Adipocyte (in vitro differentiated cells): ENCODE measurements around the gene TP53TG5.

Experiments used
- DNase-seq: peaks from one replicate; pipeline ENCODE4 v3.0.0-alpha.2; 2015; ENCODE audit warnings: low read depth
- H3K27me3 ChIP-seq: replicated peaks from 2 replicates; pipeline ENCODE4 v1.7.0; 2013; ENCODE audit warnings: mild to moderate bottlenecking, low read length, moderate library complexity; ENCODE audit not compliant: control insufficient read depth, insufficient read depth
- H3K36me3 ChIP-seq: 2 replicates; pipeline ENCODE4 v1.7.0; 2013; ENCODE audit warnings: low read length, mild to moderate bottlenecking, moderate library complexity; ENCODE audit not compliant: control insufficient read depth, insufficient read depth, severe bottlenecking
- H3K4me1 ChIP-seq: 2 replicates; pipeline ENCODE4 v1.7.0; 2013; ENCODE audit warnings: mild to moderate bottlenecking, low read length, moderate library complexity; ENCODE audit not compliant: control insufficient read depth, insufficient read depth
- H3K4me3 ChIP-seq: 2 replicates; pipeline ENCODE4 v1.7.0; 2013; ENCODE audit warnings: mild to moderate bottlenecking, low read length, moderate library complexity
- H3K9ac ChIP-seq: 2 replicates; pipeline ENCODE4 v1.7.0; 2013; ENCODE audit warnings: mild to moderate bottlenecking, low read length, moderate library complexity
- H3K9me3 ChIP-seq: 2 replicates; pipeline ENCODE4 v1.7.0; 2013; ENCODE audit warnings: mild to moderate bottlenecking, low read length, moderate library complexity; ENCODE audit not compliant: control insufficient read depth

The TP53TG5 gene

GRCh38 chr20:45412653-45413052 is 34.5 kb upstream of the TP53TG5 start:
- H3K9me3 ChIP-seq: no peaks in the 10 kb centered on the region

DNA sequence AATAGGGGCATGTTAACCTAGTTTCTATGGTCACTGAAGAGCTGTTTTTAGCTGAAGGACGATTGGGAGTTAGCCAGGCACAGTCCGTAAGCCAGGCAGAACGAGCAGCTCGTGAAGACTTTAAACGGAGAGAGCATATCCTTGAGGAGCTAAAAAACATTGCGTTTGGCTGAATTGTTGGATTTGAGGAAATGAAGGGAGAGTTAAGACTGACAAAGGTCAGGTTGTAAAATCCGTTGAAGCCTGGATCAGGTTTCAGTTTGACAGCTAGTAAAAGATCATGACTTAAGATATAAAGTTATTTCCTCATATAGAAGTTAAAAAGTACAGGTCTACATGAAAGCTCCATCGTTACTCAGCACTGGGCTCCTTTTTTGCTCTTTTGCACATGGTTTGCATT is 32.8 kb upstream of the TP53TG5 start:
- Histone ChIP-seq H3K36me3 (no peaks in the 10 kb centered on the region), H3K9ac (no peak overlapping the region), H3K4me3 (no peak overlapping the region), H3K4me1 (no peaks in the 10 kb centered on the region), H3K9me3 (no peaks in the 10 kb centered on the region), H3K27me3 (no peaks in the 10 kb centered on the region)
- DNase-seq: no peak

More at GRCh38 chr20:45412653-45413052, 34.5 kb upstream of the TP53TG5 start:
- no peak overlapping the region for H3K4me3 ChIP-seq
- H3K27me3 ChIP-seq: no peaks in the 10 kb centered on the region
- no peak for DNase-seq
- H3K36me3 ChIP-seq: no peaks in the 10 kb centered on the region
- H3K4me1 ChIP-seq: peaks cover 11% of the 10 kb centered on the region
- H3K9ac ChIP-seq: no peak overlapping the region

DNA sequence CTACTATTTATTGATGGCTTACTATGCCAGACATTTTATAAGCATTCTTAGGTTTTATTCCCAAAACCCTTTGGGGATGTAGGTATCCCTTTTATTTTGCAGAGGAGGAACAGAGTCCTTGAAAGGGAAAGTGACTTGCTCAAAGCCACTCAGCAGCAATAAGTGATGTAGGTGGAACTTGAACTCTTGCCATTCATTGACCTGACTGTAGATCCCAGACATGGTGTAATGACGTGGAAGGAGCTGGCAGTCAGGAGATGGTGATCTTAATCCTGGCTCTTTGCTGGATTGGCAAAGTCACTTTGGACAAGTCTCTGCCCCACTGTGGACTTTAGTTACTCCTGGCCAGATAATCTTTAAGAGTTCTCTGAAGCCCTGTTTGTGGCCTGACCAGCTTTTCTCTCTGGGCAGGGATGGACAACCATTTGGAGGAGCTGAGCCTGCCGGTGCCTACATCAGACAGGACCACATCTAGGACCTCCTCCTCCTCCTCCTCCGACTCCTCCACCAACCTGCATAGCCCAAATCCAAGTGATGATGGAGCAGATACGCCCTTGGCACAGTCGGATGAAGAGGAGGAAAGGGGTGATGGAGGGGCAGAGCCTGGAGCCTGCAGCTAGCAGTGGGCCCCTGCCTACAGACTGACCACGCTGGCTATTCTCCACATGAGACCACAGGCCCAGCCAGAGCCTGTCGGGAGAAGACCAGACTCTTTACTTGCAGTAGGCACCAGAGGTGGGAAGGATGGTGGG is 31.6 kb upstream of the TP53TG5 start:
- no peak for DNase-seq
- H3K4me1 ChIP-seq: no peaks in the 10 kb centered on the region
- no peaks in the 10 kb centered on the region for H3K27me3 ChIP-seq
- no peak overlapping the region for H3K4me3 ChIP-seq
- H3K36me3 ChIP-seq: no peaks in the 10 kb centered on the region
- no peak overlapping the region for H3K9ac ChIP-seq
- H3K9me3 ChIP-seq: no peaks in the 10 kb centered on the region

DNA sequence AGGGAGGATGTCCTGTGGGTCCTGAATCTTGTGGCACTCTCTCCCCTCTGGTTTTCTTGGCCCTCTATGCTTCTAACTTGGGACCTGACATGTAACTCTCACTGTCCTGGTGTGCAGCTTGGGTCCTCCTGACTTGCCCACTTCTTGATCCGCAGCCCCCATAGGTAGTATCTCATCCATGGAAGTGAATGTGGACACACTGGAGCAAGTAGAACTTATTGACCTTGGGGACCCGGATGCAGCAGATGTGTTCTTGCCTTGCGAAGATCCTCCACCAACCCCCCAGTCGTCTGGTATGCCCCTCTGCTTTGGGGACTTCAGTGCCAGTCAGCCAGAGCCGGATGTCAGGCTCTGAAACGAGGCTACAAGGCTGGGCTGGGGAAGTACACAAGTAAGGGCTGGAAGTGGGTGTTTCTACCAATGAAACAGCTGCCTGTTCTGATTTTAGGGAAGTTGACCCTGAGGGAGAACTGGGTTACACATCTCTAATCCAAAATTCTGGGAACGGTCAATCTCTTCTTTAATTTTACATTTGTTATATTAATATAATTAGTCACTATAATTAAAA is 30.6 kb upstream of the TP53TG5 start:
- Histone ChIP-seq H3K4me1 (no peaks in the 10 kb centered on the region), H3K36me3 (no peaks in the 10 kb centered on the region), H3K4me3 (no peak overlapping the region), H3K9me3 (no peaks in the 10 kb centered on the region), H3K9ac (no peak overlapping the region), H3K27me3 (no peaks in the 10 kb centered on the region)
- no peak for DNase-seq

DNA sequence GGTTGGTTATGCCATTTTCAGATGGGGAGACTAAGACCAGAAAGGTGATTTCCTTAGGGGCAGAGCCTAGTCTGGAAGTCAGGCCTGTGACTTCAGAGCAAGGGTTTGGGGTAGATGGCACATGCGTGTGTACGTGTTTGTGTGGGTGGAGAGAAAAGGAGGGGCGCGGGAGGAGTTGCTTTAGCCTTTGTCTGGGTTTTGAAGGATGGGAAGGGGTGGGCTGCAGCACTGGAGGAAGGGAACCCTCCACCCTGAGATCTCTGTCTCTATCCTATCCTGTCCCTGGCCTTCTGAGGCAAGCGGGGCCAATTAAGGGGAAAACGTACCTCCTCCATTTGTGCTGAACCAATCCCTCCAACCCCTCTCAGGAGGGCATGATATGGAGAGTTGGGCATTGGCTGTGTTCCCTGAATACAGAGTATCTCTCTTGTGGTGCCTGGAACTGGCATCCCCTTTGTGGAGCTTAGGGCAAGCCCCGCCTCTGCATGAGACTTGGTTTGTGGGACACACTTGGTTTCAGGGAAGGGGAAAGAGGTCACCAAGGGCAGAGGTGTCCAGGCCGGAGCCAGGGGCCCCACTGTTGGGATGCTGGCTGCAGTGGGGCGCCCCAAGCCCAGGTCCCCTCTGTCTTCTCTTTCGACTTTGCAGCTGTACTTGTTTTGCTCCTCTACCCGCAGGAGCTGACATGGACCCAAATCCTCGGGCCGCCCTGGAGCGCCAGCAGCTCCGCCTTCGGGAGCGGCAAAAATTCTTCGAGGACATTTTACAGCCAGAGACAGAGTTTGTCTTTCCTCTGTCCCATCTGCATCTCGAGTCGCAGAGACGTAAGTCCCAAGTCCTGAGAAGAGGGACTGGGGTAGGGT is 29.9 kb upstream of the TP53TG5 start, which contains the start of gene DBNDD2:
TSS of gene DBNDD2 (plus strand) at position 507 of the 863 bp plus-strand sequence. CDS start at position 686, 179 bp downstream.
- Histone ChIP-seq H3K36me3 (no peaks in the 10 kb centered on the region), H3K9ac (peak within 1 kb of the TSS; percentile 73), H3K9me3 (no peaks in the 10 kb centered on the region), H3K27me3 (no peaks in the 10 kb centered on the region), H3K4me1 (no peaks in the 10 kb centered on the region), H3K4me3 (peak within 1 kb of the TSS; percentile 85)
- DNase-seq: no peak

DNA sequence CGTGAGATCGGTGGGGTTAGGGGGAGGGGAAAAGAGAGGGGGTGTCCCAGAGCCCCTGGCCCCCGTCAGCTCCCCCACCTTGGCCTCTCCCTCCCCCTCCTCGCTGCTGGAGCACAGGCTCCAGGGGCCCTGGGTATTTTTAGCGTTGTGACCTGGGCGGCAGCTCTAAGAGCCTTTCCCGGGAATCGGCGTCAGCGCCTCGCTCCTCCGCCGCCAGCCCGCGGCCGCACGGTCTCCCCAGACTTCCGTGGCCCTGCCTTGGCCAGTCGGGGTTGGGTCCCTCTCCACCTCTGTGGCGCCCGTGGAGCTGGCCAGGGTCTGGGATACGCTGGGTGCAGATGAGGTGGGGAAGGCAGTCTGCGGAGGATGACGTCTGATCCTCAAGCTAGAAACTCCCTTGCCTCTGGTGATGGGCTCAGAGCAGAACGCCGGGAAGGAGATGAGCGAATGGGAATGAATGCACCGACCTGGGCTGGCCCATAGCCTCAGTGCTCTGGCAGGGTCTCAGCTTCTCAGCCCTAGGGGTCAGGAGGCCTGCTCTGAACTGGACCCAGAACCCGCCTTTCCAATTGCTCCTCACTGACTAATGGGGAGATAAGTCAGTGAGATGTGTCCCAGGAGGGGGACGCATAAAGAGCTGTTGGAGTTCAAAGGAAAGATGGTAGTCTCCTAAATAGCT is 29.1 kb upstream of the TP53TG5 start:
- peak; percentile 50 for DNase-seq
- H3K36me3 ChIP-seq: no peaks in the 10 kb centered on the region
- H3K9me3 ChIP-seq: no peaks in the 10 kb centered on the region
- H3K4me1 ChIP-seq: no peaks in the 10 kb centered on the region
- peak overlapping the region; percentile 73 for H3K9ac ChIP-seq
- peak overlapping the region; percentile 85 for H3K4me3 ChIP-seq
- no peaks in the 10 kb centered on the region for H3K27me3 ChIP-seq

DNA sequence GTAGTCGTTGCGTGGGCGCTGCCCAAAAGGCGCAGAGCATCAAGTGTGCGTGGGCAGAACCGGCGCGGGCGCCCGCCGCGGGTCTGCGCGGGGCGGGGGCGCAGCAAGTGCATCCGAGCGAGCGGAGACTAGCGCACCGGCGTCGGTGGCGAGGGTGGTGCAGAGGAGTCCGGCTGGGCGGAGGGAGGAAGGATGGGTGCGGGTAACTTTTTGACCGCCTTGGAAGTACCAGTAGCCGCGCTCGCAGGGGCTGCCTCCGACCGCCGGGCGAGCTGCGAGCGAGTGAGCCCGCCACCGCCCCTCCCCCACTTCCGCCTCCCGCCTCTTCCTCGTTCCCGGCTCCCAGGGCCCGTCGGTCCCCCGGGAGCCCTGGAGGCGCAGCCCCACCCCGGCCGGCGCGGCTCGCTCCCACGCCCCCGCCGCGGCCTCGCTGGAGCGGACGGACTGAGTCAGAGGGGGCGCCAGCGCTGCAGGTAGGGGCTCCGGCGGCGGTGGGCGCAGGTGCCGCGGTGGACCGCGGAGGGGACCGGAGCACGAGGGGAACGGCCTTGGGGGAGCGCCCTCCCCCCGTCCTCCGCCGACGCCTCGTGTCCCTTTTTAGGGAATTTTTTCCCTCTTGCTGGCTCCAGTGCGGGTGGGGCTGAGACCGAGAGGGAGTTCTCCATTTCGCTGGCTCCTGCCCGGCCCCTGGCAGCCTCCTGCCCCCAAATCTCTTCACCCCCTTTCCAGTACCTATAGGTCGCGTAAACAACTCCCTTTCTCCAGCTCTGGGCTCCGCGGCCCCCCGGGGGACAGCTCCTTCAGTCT is 28.3 kb upstream of the TP53TG5 start:
- H3K4me3 ChIP-seq: peak overlapping the region; percentile 85
- no peaks in the 10 kb centered on the region for H3K4me1 ChIP-seq
- no peaks in the 10 kb centered on the region for H3K27me3 ChIP-seq
- no peaks in the 10 kb centered on the region for H3K9me3 ChIP-seq
- H3K36me3 ChIP-seq: no peaks in the 10 kb centered on the region
- H3K9ac ChIP-seq: peak overlapping the region; percentile 73
- DNase-seq: peak; percentile 78

DNA sequence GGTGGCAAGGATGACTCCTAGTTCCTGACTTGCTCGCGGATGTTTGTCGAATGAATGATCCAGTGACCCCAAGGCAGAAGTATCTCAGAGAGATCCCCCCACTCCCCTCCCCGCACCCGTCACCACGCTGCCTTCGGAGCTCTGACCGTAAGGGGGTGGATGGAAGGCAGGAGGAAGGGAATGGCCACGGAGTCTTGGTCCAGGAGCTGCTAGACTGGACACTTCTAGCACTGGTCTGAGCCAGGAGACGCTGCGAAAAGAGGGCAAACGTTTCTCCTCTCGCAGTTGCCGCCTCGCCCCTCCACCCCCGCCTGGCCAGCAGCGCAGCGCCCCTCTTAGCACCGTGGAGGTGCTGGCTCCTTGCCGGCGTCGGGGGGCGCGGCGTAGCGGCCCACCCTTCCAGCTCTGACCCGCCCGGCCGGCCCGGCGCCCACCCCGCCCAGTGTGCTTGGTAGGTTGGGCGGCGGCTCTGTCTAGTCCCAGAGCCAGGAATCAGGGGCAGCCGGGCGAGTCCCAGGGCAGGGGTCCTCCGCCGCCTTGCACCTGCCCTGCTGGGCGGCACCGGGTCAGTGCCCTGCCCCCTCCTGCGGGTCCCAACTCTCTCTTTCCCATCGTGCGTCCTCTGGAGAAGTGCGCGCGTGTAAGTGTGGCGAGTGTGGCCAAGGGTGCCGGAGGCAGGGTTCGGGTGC is 27.6 kb upstream of the TP53TG5 start:
- H3K9ac ChIP-seq: peak overlapping the region; percentile 67
- H3K4me3 ChIP-seq: peak overlapping the region; percentile 85
- H3K27me3 ChIP-seq: no peaks in the 10 kb centered on the region
- H3K9me3 ChIP-seq: no peaks in the 10 kb centered on the region
- no peaks in the 10 kb centered on the region for H3K4me1 ChIP-seq
- no peaks in the 10 kb centered on the region for H3K36me3 ChIP-seq
- peak; percentile 27 for DNase-seq

- no peaks in the 10 kb centered on the region for H3K27me3 ChIP-seq
- H3K9me3 ChIP-seq: peaks cover 3% of the 10 kb centered on the region
- no peak overlapping the region for H3K4me3 ChIP-seq
- no peak for DNase-seq
- H3K4me1 ChIP-seq: no peaks in the 10 kb centered on the region
- no peaks in the 10 kb centered on the region for H3K36me3 ChIP-seq
- H3K9ac ChIP-seq: no peak overlapping the region
Measured at GRCh38 chr20:45404438-45404837, 26.3 kb upstream of the TP53TG5 start.

GRCh38 chr20:45402946-45403345 is 24.8 kb upstream of the TP53TG5 start:
- peaks cover 10% of the 10 kb centered on the region for H3K9me3 ChIP-seq
- H3K4me3 ChIP-seq: no peak overlapping the region
- peak; percentile 15 for DNase-seq
- H3K36me3 ChIP-seq: no peaks in the 10 kb centered on the region
- H3K9ac ChIP-seq: no peak overlapping the region
- H3K27me3 ChIP-seq: no peaks in the 10 kb centered on the region
- H3K4me1 ChIP-seq: no peaks in the 10 kb centered on the region
